Neural progenitor cell (in vitro differentiated cells): ENCODE data around the gene FCRLA. TPM values are rescaled to one million over a fixed set of nuclear protein-coding genes. Genes with fewer than 3 reads are reported as not detected.

Experiments
- DNase-seq: peaks from one replicate; pipeline ENCODE4 v3.0.0-alpha.2; 2016; ENCODE audit warnings: low spot score
- H2AFZ ChIP-seq: fragments of 200-600 bp; sonication (generic); replicated peaks from 2 replicates; pipeline ENCODE4 v1.6.1; 2016; ENCODE audit warnings: antibody characterized with exemption
- H3F3A ChIP-seq: fragments of 200-600 bp; sonication (generic); 2 replicates; pipeline ENCODE4 v1.6.1; 2016; ENCODE audit warnings: antibody characterized with exemption, low read depth
- H3K27ac ChIP-seq: fragments of 200-600 bp; sonication (generic); 2 replicates; pipeline ENCODE4 v1.5.1; 2016; ENCODE audit warnings: mild to moderate bottlenecking
- H3K27me3 ChIP-seq: fragments of 200-600 bp; sonication (generic); 2 replicates; pipeline ENCODE4 v1.6.1; 2016; ENCODE audit warnings: mild to moderate bottlenecking, moderate library complexity
- H3K36me3 ChIP-seq: fragments of 200-600 bp; sonication (generic); 2 replicates; pipeline ENCODE4 v1.5.1; 2016
- H3K4me1 ChIP-seq: fragments of 200-600 bp; sonication (generic); 2 replicates; pipeline ENCODE4 v1.6.1; 2016; ENCODE audit warnings: mixed run types
- H3K4me2 ChIP-seq: fragments of 200-600 bp; sonication (generic); 2 replicates; pipeline ENCODE4 v1.6.1; 2016
- H3K4me3 ChIP-seq: fragments of 200-600 bp; sonication (generic); 2 replicates; pipeline ENCODE4 v1.5.1; 2016
- H3K79me2 ChIP-seq: fragments of 200-600 bp; sonication (generic); 2 replicates; pipeline ENCODE4 v1.6.1; 2016; ENCODE audit warnings: low read depth
- H3K9ac ChIP-seq: fragments of 200-600 bp; sonication (generic); 2 replicates; pipeline ENCODE4 v1.6.1; 2016
- H3K9me3 ChIP-seq: fragments of 200-600 bp; sonication (generic); 2 replicates; pipeline ENCODE4 v1.5.1; 2016; ENCODE audit warnings: low read depth
- H4K20me1 ChIP-seq: fragments of 200-600 bp; sonication (generic); 2 replicates; pipeline ENCODE4 v1.6.1; 2016; ENCODE audit warnings: low read depth
- H3K27ac Mint-ChIP-seq: 3 replicates; pipeline ENCODE4 v1.8.0; 2021; ENCODE audit warnings: mixed read lengths
- H3K27me3 Mint-ChIP-seq: 2 replicates; pipeline ENCODE4 v1.8.0; 2022; ENCODE audit warnings: low read depth, mild to moderate bottlenecking, inconsistent platforms, moderate library complexity, mixed read lengths; ENCODE audit not compliant: insufficient read depth
- H3K36me3 Mint-ChIP-seq: 3 replicates; pipeline ENCODE4 v1.8.0; 2021; ENCODE audit warnings: mixed read lengths
- H3K4me1 Mint-ChIP-seq: 3 replicates; pipeline ENCODE4 v1.8.0; 2021; ENCODE audit warnings: mixed read lengths
- H3K4me3 Mint-ChIP-seq: 3 replicates; pipeline ENCODE4 v1.8.0; 2021; ENCODE audit warnings: mild to moderate bottlenecking, moderate library complexity, mixed read lengths
- H3K9me3 Mint-ChIP-seq: 3 replicates; pipeline ENCODE4 v1.8.0; 2020; ENCODE audit warnings: mixed read lengths
- EZH2 ChIP-seq: fragments of 200-600 bp; sonication (generic); IDR thresholded peaks from 2 replicates; pipeline ENCODE4 v1.6.1; 2017; ENCODE audit warnings: antibody characterized with exemption, mild to moderate bottlenecking, moderate library complexity
- EZH2phosphoT487 ChIP-seq: fragments of 200-600 bp; sonication (generic); IDR thresholded peaks from 2 replicates; pipeline ENCODE4 v1.6.1; 2017; ENCODE audit warnings: antibody characterized with exemption
- total RNA-seq: library from RNA; depleted of rRNA; stranded (reverse); fragments of >200 nt; gene quantifications from 2 replicates; pipeline ENCODE4 v1.2.3, GENCODE V29; 2015; ENCODE audit warnings: low replicate concordance
- TF ChIP-seq, protein P1 (sequence below): fragments of 200-600 bp; sonication (generic); IDR thresholded peaks from 2 replicates; pipeline ENCODE4 v1.5.1; 2017; ENCODE audit warnings: antibody characterized with exemption, mild to moderate bottlenecking

Gene FCRLA
- total RNA-seq, 1 donor from 2014 or later, result not detected

DNA sequence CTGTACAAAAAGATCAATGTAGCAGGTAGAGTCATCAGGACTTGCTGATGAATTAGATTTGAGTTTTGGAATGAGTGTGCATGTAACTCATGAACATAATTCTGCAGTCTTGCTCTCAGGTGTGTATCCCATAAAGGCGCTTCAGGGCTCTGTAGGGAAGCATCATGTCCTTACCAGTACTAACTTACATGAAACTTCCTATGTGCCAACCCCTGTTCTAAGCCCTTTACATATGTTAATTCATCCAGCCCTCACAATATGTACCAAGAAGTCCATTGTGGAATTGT lies 12.2 kb downstream of the FCRLA start:
- H3K27me3 ChIP-seq, result peaks cover 41% of the 10 kb centered on the region
- H3K27me3 Mint-ChIP-seq, result peaks cover 17% of the 10 kb centered on the region

DNA sequence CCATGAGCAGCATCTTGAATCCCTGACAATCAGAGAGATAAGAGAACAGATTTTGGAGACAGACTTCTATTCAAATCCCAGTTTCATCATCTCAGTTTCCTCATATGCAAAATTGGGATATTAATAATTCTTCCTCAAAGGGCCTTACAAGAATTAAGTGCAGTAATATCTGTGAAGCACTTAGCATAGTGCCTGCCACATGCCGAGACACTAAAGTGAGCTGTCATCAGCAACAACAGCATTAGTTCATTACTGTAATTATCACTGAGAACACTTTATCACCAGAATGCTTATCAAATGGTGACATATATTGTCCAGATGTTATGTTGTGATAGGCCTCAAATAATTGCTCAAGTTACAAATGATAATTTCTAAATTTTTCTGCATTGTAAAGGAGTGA lies 13.4 kb downstream of the FCRLA start:
- DNase-seq, result no peak
- no peak overlapping the region for H2AFZ ChIP-seq
- H3K4me3 ChIP-seq, result no peak overlapping the region
- no peak overlapping the region for H3K27ac ChIP-seq
- peaks cover under 1% of the 10 kb centered on the region for H3K4me1 ChIP-seq
- H3K36me3 ChIP-seq, result no peaks in the 10 kb centered on the region
- no peaks in the 10 kb centered on the region for H3K9me3 ChIP-seq
- Mint-ChIP-seq H3K27ac (no peak overlapping the region), H3K36me3 (no peaks in the 10 kb centered on the region), H3K9me3 (no peaks in the 10 kb centered on the region), H3K4me1 (no peaks in the 10 kb centered on the region), H3K27me3 (peaks cover 24% of the 10 kb centered on the region), H3K4me3 (no peak overlapping the region)
- H3K9ac ChIP-seq, result no peak overlapping the region
- TF ChIP-seq EZH2phosphoT487 (no peak), EZH2 (no peak)
- TF ChIP-seq, protein P1, sequence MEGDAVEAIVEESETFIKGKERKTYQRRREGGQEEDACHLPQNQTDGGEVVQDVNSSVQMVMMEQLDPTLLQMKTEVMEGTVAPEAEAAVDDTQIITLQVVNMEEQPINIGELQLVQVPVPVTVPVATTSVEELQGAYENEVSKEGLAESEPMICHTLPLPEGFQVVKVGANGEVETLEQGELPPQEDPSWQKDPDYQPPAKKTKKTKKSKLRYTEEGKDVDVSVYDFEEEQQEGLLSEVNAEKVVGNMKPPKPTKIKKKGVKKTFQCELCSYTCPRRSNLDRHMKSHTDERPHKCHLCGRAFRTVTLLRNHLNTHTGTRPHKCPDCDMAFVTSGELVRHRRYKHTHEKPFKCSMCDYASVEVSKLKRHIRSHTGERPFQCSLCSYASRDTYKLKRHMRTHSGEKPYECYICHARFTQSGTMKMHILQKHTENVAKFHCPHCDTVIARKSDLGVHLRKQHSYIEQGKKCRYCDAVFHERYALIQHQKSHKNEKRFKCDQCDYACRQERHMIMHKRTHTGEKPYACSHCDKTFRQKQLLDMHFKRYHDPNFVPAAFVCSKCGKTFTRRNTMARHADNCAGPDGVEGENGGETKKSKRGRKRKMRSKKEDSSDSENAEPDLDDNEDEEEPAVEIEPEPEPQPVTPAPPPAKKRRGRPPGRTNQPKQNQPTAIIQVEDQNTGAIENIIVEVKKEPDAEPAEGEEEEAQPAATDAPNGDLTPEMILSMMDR, result no peak
- H3K79me2 ChIP-seq, result no peaks in the 10 kb centered on the region
- H3K27me3 ChIP-seq, result peaks cover 52% of the 10 kb centered on the region
- H3K4me2 ChIP-seq, result no peak overlapping the region
- H4K20me1 ChIP-seq, result no peaks in the 10 kb centered on the region
- peaks cover under 1% of the 10 kb centered on the region for H3F3A ChIP-seq

More for the DNA sequence above, 12.2 kb downstream of the FCRLA start:
- Histone ChIP-seq H3K27ac (no peak overlapping the region), H3K4me2 (no peak overlapping the region), H3K4me1 (no peaks in the 10 kb centered on the region), H3F3A (no peaks in the 10 kb centered on the region), H3K9me3 (no peaks in the 10 kb centered on the region), H3K36me3 (no peaks in the 10 kb centered on the region), H2AFZ (no peak overlapping the region), H4K20me1 (no peaks in the 10 kb centered on the region), H3K79me2 (no peaks in the 10 kb centered on the region), H3K4me3 (no peak overlapping the region), H3K9ac (no peak overlapping the region)
- Mint-ChIP-seq H3K27ac (no peak overlapping the region), H3K4me3 (no peak overlapping the region), H3K9me3 (no peaks in the 10 kb centered on the region), H3K36me3 (no peaks in the 10 kb centered on the region), H3K4me1 (no peaks in the 10 kb centered on the region)
- TF ChIP-seq, protein P1, result no peak
- TF ChIP-seq EZH2phosphoT487 (no peak), EZH2 (no peak)
- DNase-seq, result no peak

DNA sequence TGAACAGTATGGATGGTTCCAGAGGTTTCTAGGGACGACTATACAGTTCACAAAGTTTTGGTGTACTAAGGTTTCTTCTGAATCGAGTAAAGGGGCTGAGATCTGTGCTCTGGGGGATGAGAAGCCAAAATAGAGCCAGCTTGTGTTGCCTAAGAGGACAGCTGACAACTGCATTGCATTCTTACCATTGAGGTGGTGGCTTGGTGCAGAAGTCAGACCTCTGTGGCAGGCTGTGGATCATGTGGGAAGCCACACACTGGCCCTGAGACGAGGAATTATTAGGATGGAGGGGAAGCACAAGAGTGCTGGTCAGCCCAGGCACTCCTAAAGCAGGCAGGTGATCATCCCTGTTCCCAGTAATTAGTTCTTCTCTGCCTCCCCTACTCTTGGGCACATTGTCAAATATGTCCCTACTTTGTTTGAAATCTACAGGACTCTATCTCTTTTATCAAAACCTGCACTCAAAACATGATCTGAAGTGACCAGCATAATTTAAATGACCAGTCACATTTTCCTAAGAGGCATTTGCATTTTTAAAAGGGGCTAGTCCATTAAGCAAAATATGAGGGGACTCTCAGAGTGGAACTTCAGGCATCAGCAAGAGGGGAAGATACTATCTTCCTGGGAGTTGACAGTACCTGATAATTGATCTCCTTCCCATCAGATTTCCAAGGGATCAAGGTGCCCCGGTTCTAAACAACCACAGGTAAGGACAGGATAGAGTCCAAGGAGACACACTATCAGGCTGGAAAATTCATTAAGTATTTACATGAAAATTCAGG lies 14.1 kb downstream of the FCRLA start, which contains the start of gene FCRLB:
Gene FCRLB, plus strand, starts transcription at position 589 of the 782 bp plus-strand sequence. CDS start 1,129 bp downstream, outside the sequence.
- Histone ChIP-seq H3K27ac (no peak within 1 kb of the TSS), H3K79me2 (no peaks in the 10 kb centered on the region), H3K27me3 (peaks cover 56% of the 10 kb centered on the region), H3K4me3 (no peak within 1 kb of the TSS), H3K9me3 (no peaks in the 10 kb centered on the region), H3K4me2 (no peak within 1 kb of the TSS), H3K4me1 (peaks cover 5% of the 10 kb centered on the region), H4K20me1 (no peaks in the 10 kb centered on the region), H2AFZ (no peak within 1 kb of the TSS), H3K9ac (no peak within 1 kb of the TSS), H3K36me3 (no peaks in the 10 kb centered on the region), H3F3A (peaks cover 6% of the 10 kb centered on the region)
- Mint-ChIP-seq H3K9me3 (no peaks in the 10 kb centered on the region), H3K27ac (no peak within 1 kb of the TSS), H3K4me3 (no peak within 1 kb of the TSS), H3K4me1 (peaks cover 4% of the 10 kb centered on the region), H3K27me3 (peaks cover 30% of the 10 kb centered on the region), H3K36me3 (no peaks in the 10 kb centered on the region)
- TF ChIP-seq, protein P1, result no peak
- TF ChIP-seq EZH2phosphoT487, result no peak
- no peak for TF ChIP-seq EZH2
- DNase-seq, result no peak
